GM21825 (cell line): ENCODE results near the gene ZEB2.

Source experiments
- ATAC-seq: cut with Tn5 transposase; IDR thresholded peaks from one replicate; pipeline ENCODE4 v1.9.1; 2021; ENCODE audit warnings: mild to moderate bottlenecking, moderate library complexity; ENCODE audit not compliant: unreplicated experiment

ZEB2 gene

DNA sequence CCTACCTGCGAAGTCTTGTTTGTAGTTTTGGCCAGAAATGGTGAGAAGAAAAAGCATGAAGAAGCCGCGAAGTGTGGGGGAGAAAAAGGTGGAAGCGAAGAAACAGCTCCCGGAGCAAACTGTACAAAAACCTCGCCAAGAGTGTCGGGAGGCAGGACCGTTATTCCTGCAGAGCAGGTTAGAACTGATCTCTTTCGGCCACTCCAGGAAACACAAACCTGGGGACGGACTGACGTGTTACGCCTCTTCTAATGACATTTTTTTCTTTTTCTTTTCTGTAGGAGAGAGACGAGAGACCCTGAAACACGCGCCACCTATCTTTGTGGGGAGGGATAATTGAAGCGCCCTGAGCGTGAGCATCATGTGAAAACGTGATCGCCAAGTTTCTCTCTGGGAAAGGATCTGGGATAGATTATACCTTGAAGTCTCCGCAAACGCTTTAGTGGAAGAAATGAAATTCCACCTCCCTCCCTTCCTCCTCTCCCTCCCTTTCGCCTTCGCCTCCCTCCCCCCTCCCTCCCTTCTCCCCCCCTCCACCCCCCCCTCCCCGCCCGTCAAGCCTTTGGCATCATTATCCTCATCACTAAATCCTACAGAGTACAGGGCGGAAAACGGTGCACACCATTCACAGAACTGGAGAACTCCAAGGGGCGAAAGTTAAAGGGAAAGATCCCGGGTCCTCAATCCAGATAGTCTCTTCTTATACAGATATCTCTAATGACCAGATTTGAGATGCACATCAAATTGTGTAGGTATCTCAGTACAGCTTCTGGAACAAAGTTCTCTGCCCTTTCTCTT, at the start of gene ZEB2:
Gene ZEB2 (minus strand): TSS at position 186 of the 798 bp plus-strand sequence. CDS start 2,769 bp downstream, outside the sequence.
- ATAC-seq: no peak

DNA sequence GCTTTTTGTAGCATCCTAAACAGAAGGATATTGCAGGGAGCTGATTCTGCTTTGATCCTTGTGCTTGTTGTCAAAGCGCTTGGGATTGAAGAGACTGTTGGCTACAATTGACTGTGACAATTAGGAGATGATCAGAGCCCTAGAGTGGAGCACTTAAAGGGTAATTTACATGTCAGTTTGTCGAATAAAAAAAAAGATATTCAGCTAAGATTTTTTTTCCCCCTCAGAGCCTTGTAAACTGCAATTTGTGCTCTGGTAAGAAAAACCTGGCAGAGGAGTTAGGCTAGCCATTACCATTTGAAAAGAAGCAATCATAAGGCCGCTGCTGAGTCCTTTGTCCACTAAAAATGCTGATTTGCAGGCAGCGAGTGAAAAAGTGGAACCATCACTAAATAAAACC, 47.8 kb upstream of the ZEB2 start:
- no peak for ATAC-seq

- no peak for ATAC-seq
Measured at GRCh38 chr2:144566448-144566847, 46.5 kb upstream of the ZEB2 start.

- ATAC-seq: no peak
Measured at GRCh38 chr2:144560251-144560650, 40.3 kb upstream of the ZEB2 start.

DNA sequence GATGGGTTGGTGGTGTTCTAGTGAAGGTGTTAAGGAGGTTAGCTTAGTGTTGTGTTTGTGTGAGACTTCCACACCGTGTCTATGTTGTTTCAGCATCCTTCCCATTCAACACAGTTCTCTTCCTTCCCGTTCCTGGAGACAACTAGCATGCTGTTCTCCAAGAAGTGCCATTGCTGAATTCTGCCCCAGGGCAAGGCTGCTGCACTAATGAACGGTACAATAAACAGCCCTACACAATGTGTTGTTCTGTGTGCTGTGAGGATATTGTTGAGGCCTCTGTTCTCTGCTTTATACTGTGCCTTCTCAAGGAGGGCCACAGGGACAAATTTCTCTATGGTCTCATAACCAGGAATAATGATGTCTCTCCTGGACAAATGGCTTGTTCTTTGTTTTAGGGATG, 39.8 kb upstream of the ZEB2 start:
- ATAC-seq: no peak

GRCh38 chr2:144559242-144559641, 39.3 kb upstream of the ZEB2 start:
- no peak for ATAC-seq

- no peak for ATAC-seq
Measured at GRCh38 chr2:144554492-144555210, 34.7 kb upstream of the ZEB2 start.

DNA sequence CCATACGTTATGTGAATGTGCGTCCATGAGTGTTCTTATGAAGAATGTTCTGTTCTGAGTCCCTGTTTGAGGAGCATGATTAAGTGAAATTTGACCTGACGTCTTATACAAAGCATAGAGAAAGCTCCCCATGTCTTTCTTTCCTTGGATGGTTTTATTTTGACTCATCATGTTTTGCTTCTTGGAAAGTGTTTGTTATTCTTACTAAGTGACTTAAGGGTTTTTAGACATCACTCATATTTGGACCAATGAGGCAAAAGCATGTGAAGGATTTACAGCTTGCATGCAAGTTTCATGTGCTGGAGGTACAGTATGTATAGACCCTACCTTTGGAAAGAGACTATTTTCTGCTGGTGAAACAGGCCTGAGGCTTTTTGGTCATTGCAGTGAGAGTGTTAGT, 33.5 kb upstream of the ZEB2 start:
- no peak for ATAC-seq

DNA sequence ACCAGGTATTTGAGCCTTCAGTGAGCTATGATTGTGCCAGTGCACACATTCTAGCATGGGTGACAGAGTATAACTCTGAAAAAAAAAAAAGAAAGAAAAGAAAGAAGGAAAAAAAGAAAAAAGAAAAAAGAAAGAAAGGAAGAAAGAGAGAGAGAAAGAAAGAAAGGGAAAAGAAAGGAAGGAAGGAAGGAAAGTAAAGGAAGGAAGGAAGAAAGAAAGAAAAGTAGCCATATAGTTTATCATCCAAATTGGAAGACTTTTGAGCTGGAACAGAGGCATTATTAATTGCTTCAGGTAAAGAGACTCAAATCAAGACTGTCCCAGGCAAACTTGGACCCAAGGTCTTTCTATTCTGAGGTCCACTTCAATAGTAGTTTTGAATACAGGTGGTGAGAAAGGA, 32.9 kb upstream of the ZEB2 start:
- no peak for ATAC-seq

GRCh38 chr2:144550911-144551310, 31.0 kb upstream of the ZEB2 start:
- ATAC-seq: no peak

GRCh38 chr2:144550084-144550483, 30.2 kb upstream of the ZEB2 start:
- no peak for ATAC-seq

DNA sequence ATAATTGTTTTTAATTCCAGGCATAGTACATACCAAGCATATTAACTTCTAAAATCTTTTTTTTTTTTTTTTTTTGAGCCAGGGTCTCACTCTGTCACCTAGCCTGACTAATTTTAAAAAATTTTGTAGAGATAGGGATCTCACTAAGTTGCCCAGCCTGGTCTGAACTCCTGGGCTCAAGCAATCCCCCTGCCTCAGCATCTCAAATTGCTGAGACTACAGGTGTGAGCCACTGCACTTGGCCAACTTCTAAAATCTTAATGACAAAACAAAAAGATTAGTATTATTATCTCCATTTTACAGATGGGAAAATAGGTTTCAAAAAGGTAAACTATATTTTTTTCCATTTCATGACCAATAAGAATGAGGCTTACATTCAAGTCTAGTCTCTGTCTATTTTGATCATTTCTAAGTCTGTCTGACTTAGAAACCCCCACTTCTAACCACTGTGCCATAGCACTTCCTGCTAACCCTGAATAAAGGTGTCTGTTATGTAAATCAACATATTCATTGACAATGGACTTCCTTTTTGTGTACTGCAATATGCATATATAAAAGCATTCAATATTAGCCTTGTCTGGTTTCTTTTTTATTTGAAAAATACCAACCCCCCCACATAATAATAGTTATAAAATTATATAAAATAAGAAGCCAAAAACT, 28.7 kb upstream of the ZEB2 start:
- no peak for ATAC-seq

GRCh38 chr2:144548088-144548487, 28.2 kb upstream of the ZEB2 start:
- ATAC-seq: no peak

DNA sequence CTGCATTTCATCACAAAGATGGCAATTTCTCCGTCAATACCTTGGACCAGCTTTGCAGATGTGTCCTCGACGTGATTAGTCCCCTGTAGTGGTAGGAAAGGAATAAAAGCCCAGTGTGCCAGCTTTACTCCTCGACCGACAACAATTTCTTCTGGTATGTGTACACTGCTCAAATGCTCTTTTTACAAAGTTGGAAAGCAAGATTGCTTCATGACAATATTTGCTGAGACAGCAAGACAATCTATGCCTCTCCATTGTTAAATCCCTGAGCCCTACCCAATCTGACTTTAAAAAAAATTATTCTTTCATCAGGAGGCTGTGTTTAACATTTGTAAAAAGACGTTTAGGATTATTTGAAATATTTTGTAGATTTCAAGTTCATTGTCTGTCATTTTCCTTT, 27.6 kb upstream of the ZEB2 start:
- no peak for ATAC-seq

GRCh38 chr2:144546933-144547332, 27.0 kb upstream of the ZEB2 start:
- no peak for ATAC-seq

- no peak for ATAC-seq
Measured at GRCh38 chr2:144545787-144546186, 25.9 kb upstream of the ZEB2 start.

GRCh38 chr2:144544053-144544452, 24.1 kb upstream of the ZEB2 start:
- no peak for ATAC-seq

GRCh38 chr2:144541396-144541795, 21.5 kb upstream of the ZEB2 start:
- ATAC-seq: no peak

GRCh38 chr2:144539289-144539782, 19.4 kb upstream of the ZEB2 start:
- ATAC-seq: no peak

- ATAC-seq: no peak
Measured at GRCh38 chr2:144535300-144535699, 15.4 kb upstream of the ZEB2 start.

GRCh38 chr2:144533221-144533620, 13.3 kb upstream of the ZEB2 start:
- no peak for ATAC-seq

DNA sequence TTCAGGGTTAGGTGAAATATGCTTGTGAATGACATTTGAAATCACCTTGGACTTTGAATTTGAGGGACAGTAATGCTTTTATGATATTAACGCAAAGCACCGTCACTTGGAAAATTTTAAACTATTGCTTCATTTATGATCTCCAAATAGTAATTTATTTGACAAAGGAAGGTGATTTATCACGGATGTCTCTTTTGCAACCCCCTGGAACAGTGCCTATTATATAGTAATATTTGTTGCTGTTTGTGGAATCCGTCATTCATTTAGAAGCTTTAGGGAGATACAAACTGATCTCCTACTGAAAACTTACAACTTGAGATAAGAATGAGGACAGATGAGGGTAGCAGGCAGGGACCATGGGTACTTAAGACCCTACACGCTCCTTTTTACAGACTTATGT, 10.7 kb upstream of the ZEB2 start:
- ATAC-seq: no peak
